Left cardiac atrium (tissue), 4 donors: Measurements from ENCODE around the gene REXO1. TPM values are rescaled to one million over a fixed set of nuclear protein-coding genes. Genes with fewer than 3 reads are reported as not detected.
A peak's percentile ranks its signal among the peaks of the same experiment; 100 is the strongest.

Experiments
- ATAC-seq, 2 donors: fragments of 200-7000 bp; cut with Tn5 transposase; one replicate each; pipeline ENCODE4 v1.9.1; 2020; ENCODE audit warnings: mild to moderate bottlenecking in 2 of 2, moderate library complexity in 2 of 2
- DNase-seq: peaks from one replicate; pipeline ENCODE4 v3.0.0-alpha.2; 2020
- intact Hi-C, 2 donors: fragments of 100-400 bp; cut with DNase I; formaldehyde crosslinking; loops; one replicate each; pipeline versions ENCODE4 v1.14.1 to v1.15.1; 2022 to 2023
- total RNA-seq, 2 donors: library from RNA; stranded (reverse); fragmentation: NEBNext Ultra II Directional; extraction: Animal tissue kit (Norgen Biotek cat#: 25700); gene quantifications; one replicate each; pipeline ENCODE4 v1.2.1, GENCODE V29; 2021
- donor health status: DM: no; HTN: yes; CAD: no.
- donor health status: DM: no; HTN: yes; CAD: no; lungs with severe emphysema.
- donor health status: DM: yes; HTN: yes; CAD: no.
- donor health status: Dilated cardiomyopathy.

Gene REXO1
- total RNA-seq, 2 donors from 2014 or later = 14.8 to 22.3 TPM

DNA sequence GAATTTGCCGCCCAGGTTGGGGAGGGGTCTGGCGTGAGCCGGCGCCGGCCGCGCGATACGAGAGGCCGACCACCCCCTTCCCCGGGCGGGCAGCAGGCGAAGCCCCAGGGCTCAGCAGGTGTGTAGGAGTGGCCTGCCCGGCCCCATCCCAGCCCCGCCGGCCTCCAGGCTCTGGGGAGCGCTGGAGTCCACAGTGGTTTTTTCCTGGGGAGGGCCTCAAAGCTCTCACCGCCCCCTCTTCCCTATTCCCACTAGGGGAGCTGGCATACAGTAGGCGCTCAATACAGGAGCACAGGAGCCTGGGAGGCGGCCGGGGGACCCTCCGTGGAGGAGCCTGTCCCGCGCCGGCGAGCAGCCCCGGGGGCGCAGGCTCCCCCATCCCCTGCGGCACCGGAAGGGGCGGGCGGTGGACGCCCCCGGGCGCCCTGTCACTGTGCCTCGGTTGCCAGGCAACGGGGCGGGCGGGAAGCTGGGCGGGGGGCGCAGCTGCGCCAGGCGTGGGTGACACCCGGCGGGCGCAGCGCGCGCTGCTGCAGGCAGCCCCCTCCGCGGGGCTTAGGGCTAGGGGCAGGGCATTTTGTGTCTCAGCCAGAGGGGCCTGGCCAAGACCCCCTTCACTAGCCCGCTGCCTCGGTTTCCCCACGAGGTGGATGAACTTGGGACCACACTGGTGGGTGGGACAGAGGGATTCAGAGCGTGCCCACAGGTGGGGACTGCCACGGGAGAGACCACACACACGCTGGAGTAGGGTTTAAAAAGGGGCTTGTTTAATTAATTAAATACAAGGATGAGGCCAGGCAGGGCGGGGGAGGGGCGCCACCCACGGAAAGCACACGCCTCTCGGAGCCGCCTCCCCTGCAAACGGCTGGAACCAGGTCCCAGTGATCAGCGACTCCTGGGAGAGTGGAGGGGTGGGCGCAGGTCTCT, 3.6 kb upstream of the REXO1 start:
- no peak for ATAC-seq
- intact Hi-C loops = no loop called here
- DNase-seq = no peak

DNA sequence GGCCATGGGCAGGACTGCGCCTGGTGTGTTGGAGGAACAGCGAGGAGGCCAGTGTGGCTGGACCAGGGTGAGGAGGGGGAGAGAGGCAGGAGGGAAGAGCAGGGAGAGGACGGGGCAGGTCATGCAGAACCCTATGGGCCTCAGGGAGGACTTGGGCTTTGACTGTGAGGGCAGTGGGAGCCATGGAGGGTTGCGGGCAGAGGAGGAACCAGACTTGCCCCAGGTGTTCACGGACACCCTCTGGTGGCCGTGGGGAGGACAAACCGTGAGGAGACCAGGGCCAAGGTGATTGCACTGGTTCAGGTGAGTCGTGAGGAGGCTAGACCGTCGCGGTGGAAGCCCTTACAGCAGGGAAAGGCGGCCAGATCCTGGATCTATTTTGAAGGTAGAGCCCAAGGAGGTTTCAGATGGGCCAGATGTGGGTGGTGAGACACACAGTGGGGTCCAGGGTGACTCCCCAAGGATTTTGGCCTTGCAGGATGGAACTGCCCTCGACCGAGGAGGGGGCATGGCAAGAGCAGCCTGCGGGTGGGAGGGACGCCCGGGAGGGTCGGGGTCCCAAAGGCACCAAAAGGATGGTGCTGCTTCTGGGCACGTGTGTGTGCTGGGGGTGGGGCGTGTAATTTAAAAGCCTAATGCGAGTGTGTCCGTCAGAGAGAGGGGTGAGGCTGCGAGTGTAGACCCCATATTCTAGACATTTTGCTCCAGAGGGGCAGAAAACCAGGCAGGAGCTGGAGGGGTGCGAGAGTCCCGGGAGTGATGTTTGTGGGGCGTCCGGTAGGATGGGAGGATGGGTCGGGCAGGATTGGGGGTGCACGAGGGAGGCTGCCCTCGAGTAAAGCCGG, 2.7 kb upstream of the REXO1 start:
- ATAC-seq (no peak), DNase-seq (no peak)
- intact Hi-C loops = no loop called here

DNA sequence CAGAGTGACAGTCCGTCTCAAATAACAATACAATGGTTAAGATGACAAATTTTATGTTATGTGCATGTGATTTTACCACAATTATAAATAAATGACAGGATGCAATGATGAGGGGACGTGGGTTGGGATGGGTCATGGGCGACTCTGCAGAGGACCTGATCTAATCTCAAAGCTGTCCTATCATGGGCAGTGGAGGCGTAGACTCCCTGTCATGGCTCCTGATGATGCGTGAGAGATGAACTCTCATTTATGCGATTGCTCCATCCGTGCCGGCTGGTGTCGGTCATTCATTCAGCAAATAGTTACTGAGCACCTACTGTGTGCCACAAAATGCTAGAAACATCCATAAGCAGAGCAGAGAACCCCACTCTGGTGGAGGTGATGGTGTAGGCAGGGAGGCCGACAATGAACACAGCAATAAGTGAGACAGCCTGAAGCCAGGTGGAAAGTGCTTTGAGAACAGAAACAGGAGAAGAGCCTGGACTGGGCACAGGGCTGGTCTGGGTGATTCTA, 1.7 kb upstream of the REXO1 start:
- ATAC-seq = no peak
- intact Hi-C loops = no loop called here
- DNase-seq = no peak

DNA sequence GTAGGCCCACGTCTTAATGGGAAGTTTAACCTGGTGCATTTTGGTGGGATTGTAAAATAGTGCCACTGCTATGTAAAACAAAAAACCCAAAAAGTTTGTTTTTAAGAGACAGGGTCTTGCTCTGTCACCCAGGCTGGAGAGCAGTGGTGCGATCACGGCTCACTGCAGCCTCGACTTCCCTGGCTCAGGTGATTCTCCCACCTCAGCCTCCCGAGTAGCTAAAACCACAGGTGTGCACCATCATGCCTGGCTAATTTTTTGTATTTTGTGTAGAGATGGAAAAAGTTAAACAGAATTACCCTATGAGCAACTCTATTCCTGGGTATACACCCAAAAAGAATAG, 820 bp upstream of the REXO1 start:
- ATAC-seq (no peak), DNase-seq (no peak)
- intact Hi-C loops = no loop called here

DNA sequence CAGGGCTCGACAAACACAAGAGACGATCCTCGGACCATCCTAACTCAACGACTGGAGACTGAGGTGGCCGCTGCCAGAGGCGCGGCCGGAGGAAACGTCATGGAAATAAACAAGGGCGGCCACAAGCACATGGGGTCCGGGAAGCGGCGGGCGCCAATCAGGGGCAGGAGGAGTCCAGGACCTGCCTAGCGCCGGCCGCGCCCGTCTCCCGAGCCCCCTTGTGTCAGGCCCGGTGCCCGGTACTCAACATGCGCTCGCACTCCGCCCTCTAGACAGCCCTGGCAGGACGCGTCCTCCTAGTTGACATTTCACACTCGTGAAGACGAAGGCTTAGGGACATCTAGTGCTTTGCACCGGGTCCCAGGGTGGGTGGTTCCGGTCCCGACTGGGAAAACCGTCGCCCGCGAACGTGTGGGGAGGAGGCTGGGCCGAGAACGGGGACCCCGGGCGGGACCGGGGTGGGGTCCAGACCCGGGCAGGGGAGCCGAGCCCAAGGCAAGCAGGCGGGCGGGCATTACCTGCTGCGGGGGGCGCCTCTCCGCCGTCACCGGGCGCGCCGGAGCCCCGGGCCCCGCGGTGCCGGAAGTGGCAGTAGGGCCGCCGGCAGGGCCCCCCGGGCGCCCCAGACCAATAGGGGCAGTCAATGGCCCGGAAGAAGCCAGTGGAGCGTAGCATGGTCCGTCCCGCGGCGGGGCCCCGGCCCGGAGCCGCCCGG, 442 bp downstream of the REXO1 start:
- ATAC-seq = peak in 1 of 2 donors; percentile 4
- intact Hi-C loops = no loop called here
- DNase-seq = peak; percentile 69

DNA sequence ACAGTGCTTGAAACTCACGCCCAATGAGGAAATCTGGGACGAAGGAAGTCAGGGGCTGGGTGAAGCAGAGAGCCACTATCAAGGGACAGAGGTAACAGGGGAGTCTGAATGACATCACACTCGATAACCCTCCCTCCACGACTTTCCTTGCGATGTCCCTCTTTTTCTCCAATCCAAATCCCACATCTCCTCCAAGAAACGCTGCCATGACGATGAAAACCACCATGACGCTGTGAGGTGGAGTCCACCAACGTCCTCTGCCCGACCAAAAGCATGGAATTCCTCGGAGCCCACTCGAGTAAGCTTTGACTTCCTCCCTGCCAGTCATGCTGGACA, 967 bp downstream of the REXO1 start:
- ATAC-seq = no peak

DNA sequence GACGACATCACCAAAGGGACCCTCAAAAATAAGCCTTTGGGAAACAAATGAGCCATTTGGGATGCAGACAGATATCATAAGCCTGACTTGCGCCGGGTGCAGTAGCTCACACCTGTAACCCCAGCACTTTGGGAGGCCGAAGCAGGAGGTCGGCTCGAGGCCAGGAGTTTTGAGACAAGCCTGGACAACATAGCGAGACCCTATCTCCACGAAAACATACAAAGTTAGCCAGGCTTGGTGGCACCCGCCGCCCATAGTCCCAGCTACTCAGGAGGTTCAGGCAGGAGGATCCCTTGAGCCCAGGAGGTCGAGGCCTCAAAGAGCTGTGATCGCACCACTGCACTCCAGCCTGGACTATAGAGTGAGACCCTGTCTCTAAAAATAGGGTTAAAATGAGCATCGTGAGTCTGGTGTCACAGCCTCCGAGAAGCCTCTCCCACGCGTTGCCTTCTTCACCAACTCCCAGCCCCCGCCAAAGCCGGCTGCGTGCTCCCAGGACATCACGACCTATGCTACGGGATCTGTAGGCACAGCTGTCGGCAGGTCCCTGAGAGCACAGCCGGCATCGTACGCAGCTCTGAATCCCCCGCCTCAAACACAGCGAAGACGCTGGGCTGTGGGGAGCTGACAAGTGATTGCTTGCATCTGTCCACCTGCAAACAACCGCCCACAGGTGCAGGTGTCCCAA, 1.6 kb downstream of the REXO1 start:
- ATAC-seq = no peak
- intact Hi-C loops = no loop called here
- DNase-seq = no peak

More for the DNA sequence above, 967 bp downstream of the REXO1 start:
- intact Hi-C loops = no loop called here
- no peak for DNase-seq

DNA sequence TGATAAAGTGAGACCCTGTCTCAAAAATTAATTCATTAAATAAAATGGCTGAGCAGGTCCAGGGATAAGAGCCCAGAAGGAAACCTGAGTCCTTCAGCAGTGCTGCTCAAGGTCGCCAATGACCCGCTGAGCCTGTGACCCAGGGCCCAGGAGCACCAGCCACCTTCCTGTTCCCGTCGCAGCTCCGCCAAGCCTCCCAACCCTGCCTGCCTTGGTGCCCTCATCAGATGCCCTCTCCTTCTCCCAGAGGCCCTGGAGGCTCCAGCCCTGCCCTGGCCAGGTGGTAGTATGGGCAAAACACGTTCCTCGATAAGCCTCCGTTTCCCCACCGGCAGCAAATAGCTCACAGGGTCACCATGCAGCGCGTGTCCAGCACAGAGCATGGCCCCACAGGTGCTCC, 2.6 kb downstream of the REXO1 start:
- ATAC-seq (no peak), DNase-seq (no peak)
- intact Hi-C loops = no loop called here

DNA sequence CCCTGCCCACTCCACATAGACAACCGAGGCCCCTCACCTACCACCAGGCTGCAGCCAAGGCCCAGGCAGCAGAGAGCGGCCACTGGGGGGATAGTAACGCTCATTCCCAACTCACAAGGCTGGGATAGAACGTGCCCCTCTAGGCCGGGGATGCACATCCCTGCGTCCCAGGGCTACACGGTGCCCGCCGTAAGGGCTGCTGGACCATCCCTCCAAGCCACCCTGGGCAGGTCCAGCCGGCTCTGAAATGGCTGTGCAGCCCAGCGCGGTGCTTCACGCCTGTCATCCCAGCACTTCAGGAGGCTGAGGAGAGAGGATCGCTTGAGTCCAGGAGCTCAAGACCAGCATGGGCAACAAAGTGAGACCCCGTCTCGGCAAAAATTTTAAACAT, 3.2 kb downstream of the REXO1 start:
- no peak for DNase-seq
- intact Hi-C loops = no loop called here
- ATAC-seq = no peak

DNA sequence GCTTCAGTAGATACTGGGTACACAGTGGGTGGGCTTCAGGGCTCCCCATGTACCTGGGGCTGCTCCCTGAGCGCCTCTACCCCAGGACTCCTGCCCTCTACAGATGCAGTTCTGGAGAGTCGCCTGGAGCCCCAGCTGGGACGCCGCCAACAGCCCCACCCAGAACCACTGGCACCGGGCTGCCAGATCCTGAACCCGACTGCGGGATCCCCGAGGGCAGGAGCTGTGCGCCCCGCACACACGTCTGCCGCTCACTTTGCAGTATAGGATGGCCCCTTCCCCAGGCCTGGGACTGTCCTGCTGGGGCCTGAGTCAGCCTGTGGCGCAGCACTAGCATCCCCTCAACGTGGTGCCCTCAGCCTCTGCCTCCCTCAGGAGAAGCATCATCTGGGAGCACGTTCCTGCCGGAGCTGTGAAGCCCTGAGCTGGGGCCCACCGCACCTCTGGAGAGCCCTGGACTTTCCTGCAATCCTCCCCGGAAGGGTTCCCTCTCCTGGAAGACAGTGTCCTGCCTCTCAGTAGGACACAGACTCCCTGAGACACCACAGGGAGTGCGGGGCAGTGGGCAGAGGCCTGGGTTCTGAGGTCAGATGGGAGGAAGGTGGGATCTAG, 3.7 kb downstream of the REXO1 start:
- intact Hi-C loops = no loop called here
- DNase-seq (no peak), ATAC-seq (no peak)

DNA sequence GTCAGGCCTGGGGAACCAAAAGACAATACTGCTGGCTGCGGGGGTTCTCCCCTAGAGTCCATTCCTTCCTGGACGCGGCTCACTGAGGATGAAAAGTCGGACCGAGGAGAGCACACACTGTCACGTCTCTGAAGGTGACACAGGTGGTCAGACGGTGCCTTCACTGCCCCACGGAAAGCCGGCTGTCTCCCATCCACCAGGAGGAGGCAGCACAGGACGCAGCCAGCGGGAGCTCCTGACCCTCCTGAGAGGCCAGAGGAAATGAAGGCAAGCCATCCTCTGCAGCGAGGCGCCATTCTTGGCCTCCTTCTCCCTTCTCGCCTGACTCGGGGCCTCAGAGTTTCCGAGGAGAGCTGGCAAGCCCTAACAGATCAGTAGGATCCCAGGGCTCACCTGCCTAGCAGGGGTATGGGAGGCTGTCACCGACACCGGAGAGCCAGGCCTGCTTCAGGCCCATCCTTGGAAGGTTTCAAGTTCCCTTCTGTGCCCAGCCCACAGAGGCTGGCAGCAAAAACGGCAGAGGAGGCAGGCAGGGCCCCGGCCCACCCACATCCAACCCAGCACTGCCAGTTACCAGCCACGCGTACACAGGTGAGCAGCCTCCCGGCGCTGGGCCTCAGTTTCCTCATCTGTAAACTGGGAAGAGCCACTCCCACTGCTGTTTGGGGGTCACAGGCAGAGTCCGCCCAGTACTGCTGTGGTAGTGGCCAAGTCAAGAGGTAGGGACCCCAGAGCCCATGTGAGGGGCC, 4.5 kb downstream of the REXO1 start:
- DNase-seq = no peak
- intact Hi-C loops = no loop called here
- ATAC-seq = no peak

DNA sequence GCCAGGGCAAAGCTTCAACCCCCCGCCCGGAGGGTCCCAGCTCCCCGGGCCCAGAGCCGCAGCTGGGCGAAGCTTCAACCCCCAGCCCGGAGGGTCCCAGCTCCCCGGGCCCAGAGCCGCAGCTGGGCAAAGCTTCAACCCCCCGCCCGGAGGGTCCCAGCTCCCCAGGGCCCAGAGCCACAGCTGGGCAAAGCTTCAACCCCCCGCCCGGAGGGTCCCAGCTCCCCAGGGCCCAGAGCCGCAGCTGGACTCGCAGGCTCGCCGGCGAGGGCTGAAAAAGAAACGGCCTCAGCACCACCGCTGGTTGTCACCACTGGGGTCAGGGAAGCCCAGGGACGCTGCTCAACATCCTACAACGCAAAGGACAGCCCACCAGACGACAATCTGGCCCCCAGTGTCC, 5.2 kb downstream of the REXO1 start:
- DNase-seq = no peak
- intact Hi-C loops = no loop called here
- no peak for ATAC-seq

DNA sequence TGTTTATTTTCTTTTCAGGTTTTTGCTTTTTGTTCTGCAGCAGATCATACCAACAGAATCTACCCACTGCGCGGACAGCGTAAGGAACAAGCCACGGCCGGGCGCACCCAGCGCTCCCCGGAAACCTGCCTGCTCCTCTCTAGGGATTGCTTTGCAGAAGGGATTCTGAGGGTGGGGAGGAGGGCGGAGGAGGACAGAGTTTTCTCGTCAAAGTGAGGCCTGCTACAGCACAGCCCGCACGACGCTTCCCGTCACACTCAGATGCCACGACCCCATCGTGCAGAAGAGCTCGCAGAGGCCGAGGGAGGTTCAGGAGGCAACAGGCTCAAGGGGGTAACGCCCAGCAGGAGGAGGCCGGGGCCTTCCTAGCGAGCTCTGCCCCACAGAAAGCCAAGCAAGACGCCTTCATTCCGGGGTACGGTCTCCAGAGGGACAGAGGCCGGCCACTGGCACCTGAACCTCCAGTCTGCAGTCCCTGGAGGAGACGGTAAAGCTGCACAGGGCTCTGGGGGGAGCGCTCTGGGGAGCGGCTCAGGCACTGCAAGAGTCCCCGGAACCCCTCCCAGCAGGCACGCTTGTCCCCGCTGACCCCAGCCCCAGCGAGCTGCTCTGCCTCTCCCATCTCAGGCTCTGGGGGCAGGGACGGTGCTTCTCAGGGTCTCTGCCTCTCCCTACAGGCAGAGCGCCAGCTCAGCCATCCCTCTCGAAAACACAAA, 6.9 kb downstream of the REXO1 start:
- DNase-seq (no peak), ATAC-seq (no peak)
- intact Hi-C loops = no loop called here

DNA sequence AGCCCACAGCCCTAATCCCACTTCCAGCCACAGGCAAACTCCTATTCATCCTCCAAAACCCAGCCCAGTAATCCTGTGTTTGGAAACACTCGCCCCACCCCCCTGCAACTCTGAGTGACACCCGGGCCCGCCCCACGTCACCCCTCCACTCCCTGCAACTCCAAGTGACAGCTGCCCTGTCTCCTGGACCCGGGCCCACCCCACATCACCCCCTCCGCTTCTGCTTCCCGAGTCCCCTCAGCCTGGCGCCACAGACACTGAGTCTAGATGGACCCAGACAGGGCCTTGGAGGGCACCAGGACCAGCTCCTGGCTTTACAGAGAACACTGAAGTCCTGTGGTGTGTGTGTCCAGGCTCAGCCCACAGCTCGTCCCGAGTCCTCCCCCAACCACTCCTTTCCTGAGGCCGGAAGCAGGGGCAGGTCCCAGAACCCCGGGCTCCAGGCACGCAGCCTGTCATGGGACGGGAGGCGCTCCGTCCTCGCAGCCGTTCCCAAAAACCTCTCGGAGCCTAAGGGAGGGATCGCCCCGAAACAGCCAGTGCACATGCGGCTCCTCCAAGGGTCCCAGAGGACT, 7.7 kb downstream of the REXO1 start:
- DNase-seq (peak; percentile 71), ATAC-seq (peak; percentile 43 to 45)
- intact Hi-C loops = no loop called here

DNA sequence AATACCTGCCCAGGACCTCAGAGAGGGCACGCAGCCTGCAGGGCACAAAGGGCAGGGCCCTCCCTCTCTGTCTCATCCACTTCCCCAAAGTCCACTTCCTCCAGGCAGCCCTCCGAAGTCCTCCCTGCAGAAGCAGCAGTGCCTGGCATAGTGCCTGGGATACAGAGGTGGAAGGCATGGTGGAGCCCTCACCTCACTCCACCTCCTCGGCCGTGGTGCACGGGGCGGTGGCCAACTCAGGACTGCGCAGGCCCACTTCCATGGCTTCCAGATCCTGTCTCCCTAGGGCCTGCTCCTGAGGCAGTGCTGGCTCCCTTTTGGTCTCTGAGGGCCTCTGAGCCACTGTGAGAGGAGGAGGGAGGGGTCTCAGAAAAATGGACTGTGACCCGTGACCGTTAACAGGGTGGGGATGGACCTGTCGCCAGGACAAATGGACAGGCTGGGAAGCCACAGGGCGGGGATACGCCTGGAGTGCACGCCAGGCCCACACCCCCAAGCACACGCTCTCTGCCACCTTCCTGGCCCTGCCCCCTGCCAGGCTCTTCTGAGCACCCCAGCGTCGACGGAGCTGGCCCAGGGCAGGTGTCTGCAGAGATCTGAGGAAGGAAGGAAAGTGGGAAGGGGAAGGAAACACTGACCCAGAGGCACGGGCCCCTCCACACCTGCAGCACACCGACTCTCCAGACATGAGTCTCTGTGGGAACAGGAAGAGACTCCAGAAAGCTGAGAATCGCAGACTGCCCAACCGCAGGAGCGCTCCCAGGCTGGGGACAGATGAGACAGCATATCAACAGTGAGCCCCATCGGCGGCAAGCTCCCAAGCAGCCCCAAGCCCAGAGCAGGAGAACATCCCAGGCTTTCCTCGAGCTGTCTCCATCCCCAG, 8.4 kb downstream of the REXO1 start:
- no peak for ATAC-seq
- intact Hi-C loops = no loop called here

DNA sequence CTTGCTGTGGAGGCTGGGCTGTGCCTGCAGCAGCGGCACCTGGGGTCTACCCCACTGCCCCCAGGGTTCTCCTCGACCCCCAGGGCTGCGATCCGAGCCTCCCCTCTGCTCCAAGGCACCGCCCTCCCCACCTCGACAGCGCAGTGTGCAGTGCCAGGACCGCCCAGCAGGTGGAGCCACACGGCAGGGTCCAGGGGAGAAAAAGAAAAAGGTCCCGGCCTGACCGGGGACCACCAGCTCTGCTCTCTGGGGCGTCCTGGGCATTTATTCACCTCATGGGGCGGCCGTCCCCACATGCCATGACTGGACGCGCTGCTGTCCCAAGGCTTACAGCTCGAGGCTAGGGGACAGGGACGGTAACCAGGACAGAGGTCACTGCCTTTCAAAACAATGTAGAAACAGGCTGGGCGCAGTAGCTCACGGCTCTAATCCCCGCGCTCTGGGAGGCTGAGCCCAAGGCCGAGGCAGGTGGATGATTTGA, 10.6 kb downstream of the REXO1 start:
- intact Hi-C loops = no loop called here
- peak; percentile 20 to 21 for ATAC-seq
- no peak for DNase-seq

More for the DNA sequence above, 8.4 kb downstream of the REXO1 start:
- DNase-seq = no peak
